HCT116 (cell line): Measurements from ENCODE around the gene AOAH.

Source experiments
- CTCF ChIP-seq, 3 experiments: fragments of 200-600 bp in 1 of 3; sonication (generic) in 1 of 3; IDR thresholded peaks in 2 of 3; conservative IDR thresholded peaks in 1 of 3; 2 replicates each; pipeline ENCODE4 v1.5.1; 2012 to 2017; ENCODE audit warnings: low read depth in 2 of 3, low read length in 2 of 3, antibody characterized with exemption in 1 of 3, borderline replicate concordance in 1 of 3, control low read depth in 1 of 3, mild to moderate bottlenecking in 1 of 3, mixed read lengths in 1 of 3, mixed run types in 1 of 3, moderate library complexity in 1 of 3; ENCODE audit not compliant: insufficient read depth in 1 of 3
- POLR2AphosphoS5 ChIP-seq: IDR thresholded peaks from 2 replicates; pipeline ENCODE4 v1.6.1; 2011; ENCODE audit warnings: mild to moderate bottlenecking, low read depth, low read length, moderate library complexity
- TF ChIP-seq, protein P1 (sequence below): IDR thresholded peaks from 2 replicates; pipeline ENCODE4 v1.6.1; 2012; ENCODE audit warnings: low read depth

DNA sequence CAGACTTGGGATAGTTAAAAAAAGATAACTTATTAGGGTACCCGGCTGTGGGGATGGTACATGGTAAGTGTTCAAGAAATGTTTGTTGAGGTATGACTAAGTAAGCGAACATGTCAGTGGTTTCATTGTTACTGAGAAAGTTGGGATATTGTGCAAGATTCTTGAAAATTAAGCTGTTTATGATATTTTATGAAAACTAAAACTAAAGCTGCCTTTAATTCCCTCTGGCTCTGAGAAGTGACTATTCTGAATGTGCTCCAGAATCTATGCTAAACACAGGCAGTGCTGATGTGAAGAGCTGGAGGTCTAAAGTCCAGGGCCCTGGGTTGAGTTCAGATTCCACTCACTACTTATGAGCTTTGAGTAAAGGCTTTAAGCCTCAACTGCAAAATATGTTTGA lies 72.9 kb downstream of the AOAH start:
- TF ChIP-seq POLR2AphosphoS5: no peak
- TF ChIP-seq CTCF (IDR thresholded peaks at IDR 0.05 in 2 of 3, conservative IDR thresholded peaks at IDR 0.05 in 1 of 3; ENCODE audit: borderline replicate concordance in 1 of 3, insufficient read depth in 1 of 3, low read depth in 2 of 3, low read length in 2 of 3): no peak
- TF ChIP-seq, protein P1, sequence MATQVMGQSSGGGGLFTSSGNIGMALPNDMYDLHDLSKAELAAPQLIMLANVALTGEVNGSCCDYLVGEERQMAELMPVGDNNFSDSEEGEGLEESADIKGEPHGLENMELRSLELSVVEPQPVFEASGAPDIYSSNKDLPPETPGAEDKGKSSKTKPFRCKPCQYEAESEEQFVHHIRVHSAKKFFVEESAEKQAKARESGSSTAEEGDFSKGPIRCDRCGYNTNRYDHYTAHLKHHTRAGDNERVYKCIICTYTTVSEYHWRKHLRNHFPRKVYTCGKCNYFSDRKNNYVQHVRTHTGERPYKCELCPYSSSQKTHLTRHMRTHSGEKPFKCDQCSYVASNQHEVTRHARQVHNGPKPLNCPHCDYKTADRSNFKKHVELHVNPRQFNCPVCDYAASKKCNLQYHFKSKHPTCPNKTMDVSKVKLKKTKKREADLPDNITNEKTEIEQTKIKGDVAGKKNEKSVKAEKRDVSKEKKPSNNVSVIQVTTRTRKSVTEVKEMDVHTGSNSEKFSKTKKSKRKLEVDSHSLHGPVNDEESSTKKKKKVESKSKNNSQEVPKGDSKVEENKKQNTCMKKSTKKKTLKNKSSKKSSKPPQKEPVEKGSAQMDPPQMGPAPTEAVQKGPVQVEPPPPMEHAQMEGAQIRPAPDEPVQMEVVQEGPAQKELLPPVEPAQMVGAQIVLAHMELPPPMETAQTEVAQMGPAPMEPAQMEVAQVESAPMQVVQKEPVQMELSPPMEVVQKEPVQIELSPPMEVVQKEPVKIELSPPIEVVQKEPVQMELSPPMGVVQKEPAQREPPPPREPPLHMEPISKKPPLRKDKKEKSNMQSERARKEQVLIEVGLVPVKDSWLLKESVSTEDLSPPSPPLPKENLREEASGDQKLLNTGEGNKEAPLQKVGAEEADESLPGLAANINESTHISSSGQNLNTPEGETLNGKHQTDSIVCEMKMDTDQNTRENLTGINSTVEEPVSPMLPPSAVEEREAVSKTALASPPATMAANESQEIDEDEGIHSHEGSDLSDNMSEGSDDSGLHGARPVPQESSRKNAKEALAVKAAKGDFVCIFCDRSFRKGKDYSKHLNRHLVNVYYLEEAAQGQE: no peak
